ENCODE measurements around the gene AVP.

AVP gene

DNA sequence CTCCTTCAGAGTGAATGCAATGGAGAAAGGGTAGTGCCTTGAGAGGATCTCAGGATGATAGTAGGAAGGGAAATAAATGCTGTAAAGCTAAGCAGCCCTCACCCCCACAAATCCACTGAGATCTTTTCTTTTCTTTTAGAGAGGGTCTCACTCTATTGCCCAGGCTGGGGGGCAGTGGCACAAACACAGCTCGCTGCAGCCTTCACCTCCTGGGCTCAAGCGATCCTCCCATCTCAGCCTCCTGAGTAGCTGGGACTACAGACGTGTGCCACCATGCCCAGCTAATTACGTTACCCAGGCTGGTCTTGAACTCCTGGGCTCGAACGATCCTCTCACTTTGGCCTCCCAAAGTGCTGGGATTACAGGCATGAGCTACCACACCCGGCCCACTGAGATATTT is 16.0 kb upstream of the AVP start:
- TF ChIP-seq CTCF (IDR thresholded peaks at IDR 0.05; ENCODE audit: low read depth, low read length), result no peak
- no peak overlapping the region for H3K4me3 ChIP-seq (ENCODE audit: low read depth, low read length)
- no peaks in the 10 kb centered on the region for H3K9me3 ChIP-seq (ENCODE audit: severe bottlenecking)
- no peaks in the 10 kb centered on the region for H3K27me3 ChIP-seq (ENCODE audit: insufficient read depth, low read depth, severe bottlenecking)
- no peak for DNase-seq
- no peaks in the 10 kb centered on the region for H3K36me3 ChIP-seq
- no peak overlapping the region for H3K27ac ChIP-seq

DNA sequence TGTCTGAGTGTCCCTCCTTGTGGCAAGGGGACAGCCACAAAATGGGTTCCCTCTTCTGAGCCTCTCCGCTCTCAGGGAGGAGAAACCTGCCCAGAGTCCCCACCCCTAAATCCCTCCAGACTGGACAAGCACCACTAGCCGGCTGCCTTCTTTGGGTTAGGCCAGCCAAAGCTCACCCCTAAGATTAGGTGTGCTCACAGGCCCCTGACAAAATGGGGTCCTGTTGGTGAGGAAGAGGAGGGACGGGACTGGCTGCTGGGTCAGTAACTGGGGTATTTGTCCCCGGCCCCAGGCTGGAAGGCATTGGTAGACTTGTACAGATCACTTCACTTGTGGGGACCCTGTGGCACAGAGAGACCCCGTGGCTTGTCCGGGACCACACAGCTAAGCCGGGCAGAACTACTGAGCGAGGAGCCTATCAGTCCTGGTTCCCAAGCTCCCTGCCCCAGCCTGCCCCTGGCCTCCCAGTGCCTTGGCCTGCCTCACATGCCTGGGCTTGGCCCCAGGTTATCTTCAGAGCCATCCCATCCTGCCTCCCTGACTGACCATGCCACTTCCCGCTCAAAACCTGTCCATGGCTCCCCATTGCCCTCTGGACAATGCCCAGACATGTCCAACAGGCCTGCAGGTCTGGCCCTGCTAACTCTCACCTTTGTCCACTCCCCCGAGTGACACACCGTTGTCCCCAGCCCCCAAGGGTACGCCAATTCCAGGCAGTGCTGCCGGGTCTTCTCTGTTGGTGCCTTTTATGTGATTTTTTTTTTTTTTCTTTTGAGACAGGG is 10.5 kb upstream of the AVP start:
- no peak overlapping the region for H3K4me3 ChIP-seq (ENCODE audit: low read depth, low read length)
- H3K27me3 ChIP-seq (ENCODE audit: insufficient read depth, low read depth, severe bottlenecking), result no peaks in the 10 kb centered on the region
- H3K9me3 ChIP-seq (ENCODE audit: severe bottlenecking), result no peaks in the 10 kb centered on the region
- no peak for TF ChIP-seq CTCF (IDR thresholded peaks at IDR 0.05; ENCODE audit: low read depth, low read length)
- H3K36me3 ChIP-seq, result no peaks in the 10 kb centered on the region
- DNase-seq, result no peak
- H3K27ac ChIP-seq, result no peak overlapping the region

DNA sequence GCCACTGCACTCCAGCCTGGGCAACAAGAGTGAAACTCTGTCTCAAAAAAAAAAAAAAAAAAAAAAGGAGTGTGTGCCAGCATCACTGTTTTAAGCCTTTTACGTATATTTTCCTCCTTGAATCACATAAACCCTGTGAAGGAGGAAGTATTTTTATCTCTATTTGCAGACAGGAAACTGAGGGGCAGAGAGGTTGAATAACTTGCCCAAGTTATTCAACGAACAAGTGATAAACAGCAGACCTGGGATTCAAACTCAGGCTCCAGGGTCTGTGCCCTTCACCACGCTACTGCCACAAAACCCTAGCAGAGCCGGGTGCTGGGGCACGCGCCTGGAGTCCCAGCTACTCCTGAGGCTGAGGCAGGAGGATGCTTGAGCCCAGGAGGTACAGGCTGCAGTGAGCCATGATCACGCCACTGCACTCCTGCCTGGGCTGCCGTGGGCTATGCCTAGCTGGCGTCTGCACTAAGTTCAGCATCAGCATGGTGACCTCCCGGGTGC is 9.4 kb upstream of the AVP start:
- H3K36me3 ChIP-seq, result no peaks in the 10 kb centered on the region
- no peak overlapping the region for H3K4me3 ChIP-seq (ENCODE audit: low read depth, low read length)
- no peak for TF ChIP-seq CTCF (IDR thresholded peaks at IDR 0.05; ENCODE audit: low read depth, low read length)
- H3K27me3 ChIP-seq (ENCODE audit: insufficient read depth, low read depth, severe bottlenecking), result no peaks in the 10 kb centered on the region
- H3K9me3 ChIP-seq (ENCODE audit: severe bottlenecking), result no peaks in the 10 kb centered on the region
- no peak for DNase-seq
- H3K27ac ChIP-seq, result no peak overlapping the region

DNA sequence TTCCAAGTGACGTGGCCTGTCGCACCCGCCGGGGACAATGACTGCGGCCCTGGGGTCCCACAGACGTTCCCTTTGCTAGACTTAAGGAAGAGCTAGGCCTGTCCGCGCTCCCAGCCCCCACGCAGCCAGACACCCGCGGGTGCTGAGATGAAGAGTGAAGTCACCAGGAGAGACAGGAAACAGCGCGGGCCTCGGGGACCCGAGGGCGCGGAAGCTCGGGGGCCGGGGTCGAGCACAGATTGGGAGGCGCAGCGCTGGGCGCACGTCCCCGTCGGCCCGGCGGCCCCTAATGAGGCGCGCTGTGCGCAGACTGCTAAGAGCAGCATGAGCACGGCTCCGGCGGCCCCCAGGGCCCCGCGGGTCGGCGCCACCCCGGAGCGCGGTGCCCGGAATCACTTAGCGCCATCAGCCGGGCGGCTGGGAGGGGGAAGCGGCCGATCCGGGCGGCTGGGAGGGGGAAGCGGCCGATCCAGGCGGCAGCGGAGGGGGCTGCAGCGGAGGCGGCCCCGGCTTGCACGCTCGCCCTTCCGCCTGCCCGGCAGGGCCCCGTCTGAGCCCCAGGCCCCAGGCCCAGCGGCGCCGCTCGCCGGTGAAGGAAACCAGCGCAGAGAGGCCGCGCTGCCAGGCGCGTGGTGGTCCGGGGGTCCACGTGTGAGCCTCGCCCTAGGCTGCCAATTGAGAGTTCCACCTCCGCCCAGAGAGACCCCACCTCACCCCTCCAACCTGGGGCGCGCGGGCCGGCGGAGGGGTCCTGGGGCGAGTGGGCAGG is 8.3 kb upstream of the AVP start:
- no peak overlapping the region for H3K4me3 ChIP-seq (ENCODE audit: low read depth, low read length)

DNA sequence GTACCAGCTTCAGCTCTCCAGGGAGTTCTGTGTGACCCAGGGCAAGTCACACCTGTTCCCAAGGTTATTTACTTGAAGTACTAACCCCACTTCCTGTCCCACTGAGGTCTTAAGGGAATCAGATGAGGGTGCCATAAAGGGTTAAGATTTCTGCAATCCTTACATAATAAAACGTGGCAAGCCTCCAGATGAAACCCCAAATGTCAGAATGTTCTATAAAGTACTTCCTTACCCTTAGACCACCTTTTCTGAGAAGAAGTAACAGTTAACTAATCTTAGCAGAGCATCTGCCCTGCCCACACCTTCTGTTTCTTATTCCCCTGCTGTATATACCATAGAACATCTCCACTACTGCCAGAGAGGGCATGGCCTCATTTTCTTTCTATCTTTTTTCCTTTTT is 6.0 kb upstream of the AVP start:
- TF ChIP-seq CTCF (IDR thresholded peaks at IDR 0.05; ENCODE audit: low read depth, low read length), result no peak
- H3K4me3 ChIP-seq (ENCODE audit: low read depth, low read length), result no peak overlapping the region
- no peak overlapping the region for H3K27ac ChIP-seq
- no peak for DNase-seq
- H3K36me3 ChIP-seq, result no peaks in the 10 kb centered on the region
- no peaks in the 10 kb centered on the region for H3K27me3 ChIP-seq (ENCODE audit: insufficient read depth, low read depth, severe bottlenecking)
- no peaks in the 10 kb centered on the region for H3K9me3 ChIP-seq (ENCODE audit: severe bottlenecking)

More for the DNA sequence above, 8.3 kb upstream of the AVP start:
- no peak for TF ChIP-seq CTCF (IDR thresholded peaks at IDR 0.05; ENCODE audit: low read depth, low read length)
- H3K27me3 ChIP-seq (ENCODE audit: insufficient read depth, low read depth, severe bottlenecking), result no peaks in the 10 kb centered on the region
- no peak for DNase-seq
- H3K27ac ChIP-seq, result no peak overlapping the region
- H3K9me3 ChIP-seq (ENCODE audit: severe bottlenecking), result no peaks in the 10 kb centered on the region
- H3K36me3 ChIP-seq, result no peaks in the 10 kb centered on the region
